H1 (cell line): Measurements from ENCODE around the gene AP1S3. TPM values are rescaled to one million over a fixed set of nuclear protein-coding genes. Genes with fewer than 3 reads are reported as not detected.

Experiments used
- CTCF ChIA-PET: fragments of 300-600 bp; sonication (Branson Sonifier 250); formaldehyde crosslinking; loops from one replicate; lab custom pipeline; 2021; ENCODE audit not compliant: partially characterized antibody; lab: Charles Lee
- POLR2A ChIA-PET: fragments of 300-600 bp; sonication (Branson Sonifier 250); formaldehyde crosslinking; loops from one replicate; lab custom pipeline; 2021; ENCODE audit warnings: inconsistent platforms; ENCODE audit not compliant: partially characterized antibody; lab: Charles Lee
- DNase-seq, 2 experiments: peaks; one replicate each; pipeline versions ENCODE4 v3.0.0 to v3.0.0-alpha.2; 2010 to 2022; ENCODE audit warnings: low spot score in 2 of 2, low read depth in 1 of 2, mixed read lengths in 1 of 2
- FAIRE-seq: peaks from 2 replicates; lab custom pipeline; 2011; peaks lifted over from hg19 to GRCh38; lab: Jason Lieb, UNC
- H2AFZ ChIP-seq: 2 replicates; pipeline ENCODE4 v1.8.1; 2012; ENCODE audit warnings: low read length, inconsistent platforms
- H2AK5ac ChIP-seq: 2 replicates; pipeline ENCODE4 v1.6.1; 2013; ENCODE audit warnings: low read depth, low read length
- H2BK120ac ChIP-seq: replicated peaks from 2 replicates; pipeline ENCODE3; 2013; ENCODE audit warnings: low read depth, low read length, inconsistent platforms
- H2BK12ac ChIP-seq: 2 replicates; pipeline ENCODE4 v1.6.1; 2013; ENCODE audit warnings: low read depth, low read length
- H2BK15ac ChIP-seq: 2 replicates; pipeline ENCODE4 v1.6.1; 2013; ENCODE audit warnings: low read length
- H2BK20ac ChIP-seq: 2 replicates; pipeline ENCODE4 v1.6.1; 2013; ENCODE audit warnings: low read length
- H2BK5ac ChIP-seq: 2 replicates; pipeline ENCODE4 v1.6.1; 2013; ENCODE audit warnings: low read depth, low read length
- H3K14ac ChIP-seq: 2 replicates; pipeline ENCODE4 v1.6.1; 2013; ENCODE audit warnings: inconsistent platforms; ENCODE audit not compliant: insufficient read length
- H3K18ac ChIP-seq: 2 replicates; pipeline ENCODE4 v1.6.1; 2013; ENCODE audit warnings: low read length; ENCODE audit errors: extremely low read depth
- H3K23ac ChIP-seq: 2 replicates; pipeline ENCODE4 v1.6.1; 2013; ENCODE audit warnings: inconsistent platforms; ENCODE audit not compliant: insufficient read length
- H3K23me2 ChIP-seq: 2 replicates; pipeline ENCODE4 v1.6.1; 2013; ENCODE audit warnings: low read depth, low read length
- H3K27ac ChIP-seq: 2 replicates; pipeline ENCODE4 v1.6.1; 2011; ENCODE audit warnings: low read depth, low read length, inconsistent platforms
- H3K27me3 ChIP-seq, 4 experiments: replicated peaks in 1 of 4; 1 replicate in 1 of 4; 2 replicates in 3 of 4; pipeline versions ENCODE4 v1.6.1 to v1.8.1; 2011 to 2013; ENCODE audit warnings: low read length in 3 of 4, mild to moderate bottlenecking in 3 of 4, inconsistent platforms in 2 of 4, mixed read lengths in 2 of 4, moderate library complexity in 1 of 4; ENCODE audit not compliant: control insufficient read depth in 3 of 4, insufficient read depth in 3 of 4; ENCODE audit errors: extremely low read depth in 1 of 4
- H3K36me3 ChIP-seq, 4 experiments: 2 replicates each; pipeline versions ENCODE4 v1.6.1 to v1.8.1; 2011 to 2013; ENCODE audit warnings: mild to moderate bottlenecking in 4 of 4, low read length in 3 of 4, moderate library complexity in 2 of 4, control low read depth in 1 of 4, inconsistent platforms in 1 of 4; ENCODE audit not compliant: insufficient read depth in 4 of 4, control insufficient read depth in 2 of 4
- H3K4ac ChIP-seq: replicated peaks from 2 replicates; pipeline ENCODE3; 2013; ENCODE audit warnings: low read length, low read depth, mixed read lengths, inconsistent platforms; ENCODE audit not compliant: insufficient read length
- H3K4me1 ChIP-seq, 4 experiments: replicated peaks in 1 of 4; 1 replicate in 1 of 4; 2 replicates in 3 of 4; pipeline versions ENCODE4 v1.6.1 to v1.8.1; 2011 to 2013; ENCODE audit warnings: low read length in 3 of 4, inconsistent platforms in 2 of 4, mixed read lengths in 1 of 4; ENCODE audit not compliant: insufficient read depth in 4 of 4, control insufficient read depth in 3 of 4
- H3K4me2 ChIP-seq, 2 experiments: 2 replicates each; pipeline versions ENCODE4 v1.6.1 to v1.8.1; 2011 to 2013; ENCODE audit warnings: low read depth in 2 of 2, low read length in 2 of 2, control low read depth in 1 of 2, inconsistent platforms in 1 of 2, mild to moderate bottlenecking in 1 of 2; ENCODE audit not compliant: insufficient read depth in 1 of 2
- H3K4me3 ChIP-seq, 4 experiments: fragments of 200-600, 300-600 bp in 1 of 4; sonication (generic), shearing (Covaris generic), sonication (Bioruptor Twin) in 1 of 4; 2 replicates each; pipeline versions ENCODE4 v1.5.1 to v1.8.1; 2011 to 2016; ENCODE audit warnings: low read length in 4 of 4, low read depth in 3 of 4, control low read depth in 2 of 4, inconsistent platforms in 2 of 4, mild to moderate bottlenecking in 2 of 4, mixed read lengths in 1 of 4, moderate library complexity in 1 of 4; ENCODE audit not compliant: insufficient read depth in 2 of 4; ENCODE audit errors: extremely low read depth in 1 of 4
- H3K56ac ChIP-seq: replicated peaks from 2 replicates; pipeline ENCODE3; 2013; ENCODE audit warnings: low read depth, mild to moderate bottlenecking, mixed read lengths, low read length, inconsistent platforms; ENCODE audit not compliant: insufficient read length
- H3K79me1 ChIP-seq: 2 replicates; pipeline ENCODE4 v1.6.1; 2013; ENCODE audit warnings: low read depth, low read length, control low read depth
- H3K79me2 ChIP-seq, 2 experiments: 2 replicates each; pipeline versions ENCODE4 v1.6.1 to v1.8.1; 2012 to 2013; ENCODE audit warnings: low read length in 2 of 2, mild to moderate bottlenecking in 2 of 2, inconsistent platforms in 1 of 2; ENCODE audit not compliant: insufficient read depth in 2 of 2, control insufficient read depth in 1 of 2
- H3K9ac ChIP-seq, 4 experiments: replicated peaks in 1 of 4; 1 replicate in 1 of 4; 2 replicates in 3 of 4; pipeline versions ENCODE4 v1.6.1 to v1.8.1; 2011 to 2013; ENCODE audit warnings: low read depth in 3 of 4, low read length in 3 of 4, control low read depth in 2 of 4, mild to moderate bottlenecking in 2 of 4, moderate library complexity in 2 of 4, inconsistent platforms in 1 of 4; ENCODE audit errors: extremely low read depth in 1 of 4
- H3K9me3 ChIP-seq, 2 experiments: 2 replicates each; pipeline versions ENCODE4 v1.6.1 to v1.8.1; 2012 to 2013; ENCODE audit warnings: mild to moderate bottlenecking in 2 of 2, moderate library complexity in 2 of 2, control low read depth in 1 of 2, inconsistent platforms in 1 of 2, low read depth in 1 of 2, low read length in 1 of 2, mixed read lengths in 1 of 2; ENCODE audit not compliant: insufficient read depth in 2 of 2
- H4K20me1 ChIP-seq, 2 experiments: replicated peaks in 1 of 2; 2 replicates each; pipeline versions ENCODE3 to v1.8.1; 2011 to 2013; ENCODE audit warnings: inconsistent platforms in 2 of 2, low read length in 2 of 2, mild to moderate bottlenecking in 1 of 2; ENCODE audit not compliant: insufficient read depth in 2 of 2, control insufficient read depth in 1 of 2
- H4K5ac ChIP-seq: 2 replicates; pipeline ENCODE4 v1.6.1; 2013; ENCODE audit warnings: low read length, low read depth, mixed read lengths, inconsistent platforms; ENCODE audit not compliant: insufficient read length
- H4K8ac ChIP-seq: 2 replicates; pipeline ENCODE4 v1.8.0; 2013; ENCODE audit warnings: mild to moderate bottlenecking, moderate library complexity, low read length, inconsistent platforms; ENCODE audit not compliant: insufficient read depth; ENCODE audit errors: extremely low read depth
- H4K91ac ChIP-seq: replicated peaks from 2 replicates; pipeline ENCODE3; 2013; ENCODE audit warnings: low read length, mixed read lengths, inconsistent platforms; ENCODE audit not compliant: insufficient read length
- BACH1 ChIP-seq: IDR thresholded peaks from 2 replicates; pipeline ENCODE4 v1.6.1; 2012; ENCODE audit warnings: low read length, improper control_type of control experiment
- CTBP2 ChIP-seq: IDR thresholded peaks from 2 replicates; pipeline ENCODE4 v1.7.0; 2011; ENCODE audit warnings: borderline replicate concordance, mild to moderate bottlenecking, moderate library complexity, mixed read lengths, low read length; ENCODE audit not compliant: insufficient read depth, insufficient read length
- TAF1 ChIP-seq: IDR thresholded peaks from 2 replicates; pipeline ENCODE4 v1.6.1; 2011; ENCODE audit warnings: mild to moderate bottlenecking, low read depth, low read length
- WGBS, 2 experiments: shearing (Covaris generic) in 1 of 2; methylation state at CpG; one replicate each; pipeline versions ENCODE4 v1.1.6 to v1.1.7; 2013 to 2015; ENCODE audit warnings: low lambda C conversion rate in 2 of 2, mixed read lengths in 2 of 2, inconsistent platforms in 1 of 2, low coverage in 1 of 2, missing lambda C conversion rate in 1 of 2; ENCODE audit not compliant: insufficient replicate concordance in 2 of 2, insufficient coverage in 1 of 2, insufficient read length in 1 of 2; ENCODE audit errors: extremely low coverage in 1 of 2, missing lambda C conversion rate in 1 of 2; 5-methylcytosine and 5-hydroxymethylcytosine counted together
- polyA plus RNA-seq, 7 experiments: library from polyadenylated mRNA; depleted of rRNA in 3 of 7; stranded (reverse) in 5 of 7; unstranded in 2 of 7; fragments of >200 nt in 5 of 7; fragments of 200-250 nt in 2 of 7; gene quantifications; 1 replicate in 5 of 7; 2 replicates in 1 of 7; 4 replicates in 1 of 7; pipeline versions ENCODE4 v1.2.1 to v1.2.3, GENCODE V29; 2011 to 2013; ENCODE audit warnings: missing spikeins in 2 of 7, mixed read lengths in 2 of 7
- total RNA-seq: library from RNA; stranded (reverse); fragmentation: NEBNext Ultra II Directional; extraction: Animal tissue kit (Norgen Biotek cat#: 25700); gene quantifications from 2 replicates; pipeline ENCODE4 v1.2.1, GENCODE V29; 2021

AP1S3 gene
- total and polyA plus RNA-seq, 2 of the 8 experiments (the other 6 are each of a cell fraction or from before 2014, with no cell fraction given) = 3.9 to 20.2 TPM

- no peak for FAIRE-seq
- H3K9ac ChIP-seq = no peak overlapping the region
- no peak overlapping the region for H3K4me2 ChIP-seq
- H2BK5ac ChIP-seq = no peak overlapping the region
- ChIA-PET CTCF (interaction anchor here (1.1 to 1.9 kb wide), 4 partner anchors 10 to 142 kb away, joined by 3 to 10 read pairs (median 4); no protein-coding TSS in a partner anchor), POLR2A (interaction anchor here (0.8 kb wide), 1 partner anchor 320 kb away, joined by 3 read pairs; no protein-coding TSS in a partner anchor)
- H2BK15ac ChIP-seq = no peak overlapping the region
- no peaks in the 10 kb centered on the region for H3K27me3 ChIP-seq
- H3K27ac ChIP-seq = no peak overlapping the region
- no peak overlapping the region for H2BK20ac ChIP-seq
- no peak overlapping the region for H3K4ac ChIP-seq
- no peak overlapping the region for H2AK5ac ChIP-seq
- DNase-seq = no peak
- H3K18ac ChIP-seq = no peak overlapping the region; the same call in 1 of the 2 replicates
- no peak overlapping the region for H3K4me3 ChIP-seq
- no peaks in the 10 kb centered on the region for H3K23me2 ChIP-seq
- peak overlapping the region; percentile 10 for H3K56ac ChIP-seq
- H4K91ac ChIP-seq = peak overlapping the region; percentile 26
- no peak overlapping the region for H4K8ac ChIP-seq
- H3K23ac ChIP-seq = no peak overlapping the region
- peaks cover 2% of the 10 kb centered on the region; the same call in 1 of the 2 replicates for H3K79me1 ChIP-seq
- H3K36me3 ChIP-seq = no peaks in the 10 kb centered on the region
- no peaks in the 10 kb centered on the region for H3K9me3 ChIP-seq
- H2BK120ac ChIP-seq = no peak overlapping the region
- TF ChIP-seq BACH1 (peak; percentile 54; the same call in 1 of the 2 replicates), CTBP2 (no peak), TAF1 (no peak)
- H2AFZ ChIP-seq = no peak overlapping the region
- H3K14ac ChIP-seq = no peak overlapping the region
- WGBS, 2 experiments = 79% methylated on average over 5 of the region's 5 CpGs; no CpG with 5 or more reads in 1 of the 2 experiments
- no peak overlapping the region for H2BK12ac ChIP-seq
- no peak overlapping the region for H4K5ac ChIP-seq
- no peaks in the 10 kb centered on the region for H4K20me1 ChIP-seq
- H3K79me2 ChIP-seq = peaks cover 0 to 8% of the 10 kb centered on the region in 2 experiments; a peak in 1 of 4 replicates
- H3K4me1 ChIP-seq = peaks cover 0 to 5% (median under 1%) of the 10 kb centered on the region in 4 experiments; a peak in 1 of 7 replicates
Observed at GRCh38 chr2:223784221-223784772, 53.1 kb downstream of the AP1S3 start.
